Right forelimb (tissue), 1 donor: Measurements from ENCODE around the gene HEBP1.

ENCODE experiments used
- DNase-seq: peaks from one replicate; pipeline ENCODE4 v3.0.0-alpha.2; 2018

The HEBP1 gene

DNA sequence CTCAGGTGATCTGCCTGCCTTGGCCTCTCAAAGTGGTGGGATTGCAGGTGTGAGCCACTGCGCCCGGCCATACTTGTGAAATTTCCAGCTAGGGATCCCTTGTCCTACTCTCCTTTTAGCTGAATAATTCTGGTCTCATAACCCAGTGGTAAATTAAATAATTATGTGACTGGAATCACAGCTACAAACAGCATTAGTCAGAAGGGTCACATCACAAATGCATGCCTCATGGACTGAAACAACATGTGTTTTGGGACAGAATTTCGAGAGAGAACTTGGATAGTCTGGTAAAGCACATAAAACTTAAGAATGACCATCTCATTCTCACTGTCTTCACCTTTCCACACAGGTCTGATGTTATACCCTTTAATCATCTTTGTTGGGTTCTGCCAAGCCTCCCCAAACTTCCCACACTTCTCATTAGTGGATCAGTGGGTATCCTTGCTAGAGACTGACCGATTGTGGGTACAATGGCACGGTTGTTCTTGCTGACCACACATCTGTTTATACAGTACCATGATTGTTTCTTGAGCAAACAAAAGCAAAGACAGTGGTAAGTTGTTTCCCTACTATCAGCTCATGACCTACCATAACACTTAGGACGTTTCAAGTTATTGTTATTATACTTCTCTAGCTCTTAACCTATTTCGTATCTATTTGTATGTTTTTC, 53.2 kb downstream of the HEBP1 start:
- no peak for DNase-seq

DNA sequence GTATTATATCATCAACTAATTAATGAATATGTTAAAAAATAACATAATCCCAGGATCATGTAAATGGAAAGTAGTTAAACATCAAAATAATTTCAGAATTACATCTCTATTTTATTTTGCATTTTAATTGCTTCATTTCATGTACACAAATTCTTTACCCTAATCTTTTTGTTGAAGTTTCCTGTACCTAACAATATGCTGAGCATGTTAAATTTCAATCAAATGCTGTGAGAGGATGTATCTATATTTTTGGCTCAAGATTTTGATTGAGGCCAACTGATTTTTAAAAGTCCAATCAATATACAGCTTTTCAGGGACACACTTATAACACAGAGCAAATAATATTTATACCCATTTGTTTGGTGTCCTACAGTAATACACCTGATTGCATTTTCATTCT, 54.5 kb downstream of the HEBP1 start:
- no peak for DNase-seq

DNA sequence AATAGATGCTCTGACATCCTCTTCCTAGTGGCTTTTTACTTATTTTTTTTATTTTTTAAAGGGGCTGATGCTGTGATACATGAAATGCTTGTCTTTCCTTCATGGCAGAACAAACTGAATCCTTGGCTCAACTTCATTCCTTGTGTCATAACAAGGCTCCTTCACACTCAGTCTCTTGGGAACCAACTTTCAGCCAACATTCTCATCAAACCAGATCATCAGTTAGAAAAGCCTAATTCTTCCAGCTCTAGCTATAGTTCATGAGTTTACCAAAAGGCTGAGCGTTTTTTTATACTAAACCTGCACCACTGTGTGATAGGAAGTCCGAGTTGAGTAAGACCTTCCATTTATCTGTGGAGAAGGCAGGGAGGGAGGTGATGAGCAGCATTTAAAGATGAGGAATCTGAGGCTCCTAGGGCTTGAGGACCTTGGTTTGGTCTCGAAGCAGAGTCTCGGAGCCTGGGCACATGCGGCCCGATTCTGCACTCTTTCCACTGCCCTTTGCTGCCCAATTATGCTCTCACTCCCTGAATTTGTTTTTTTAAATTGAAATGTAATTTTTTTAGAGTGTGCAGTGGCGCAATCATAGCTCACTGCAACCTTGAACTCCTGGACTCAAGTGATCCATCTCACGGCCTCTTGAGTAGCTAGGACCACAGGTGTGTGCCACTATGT, 56.3 kb downstream of the HEBP1 start:
- no peak for DNase-seq

DNA sequence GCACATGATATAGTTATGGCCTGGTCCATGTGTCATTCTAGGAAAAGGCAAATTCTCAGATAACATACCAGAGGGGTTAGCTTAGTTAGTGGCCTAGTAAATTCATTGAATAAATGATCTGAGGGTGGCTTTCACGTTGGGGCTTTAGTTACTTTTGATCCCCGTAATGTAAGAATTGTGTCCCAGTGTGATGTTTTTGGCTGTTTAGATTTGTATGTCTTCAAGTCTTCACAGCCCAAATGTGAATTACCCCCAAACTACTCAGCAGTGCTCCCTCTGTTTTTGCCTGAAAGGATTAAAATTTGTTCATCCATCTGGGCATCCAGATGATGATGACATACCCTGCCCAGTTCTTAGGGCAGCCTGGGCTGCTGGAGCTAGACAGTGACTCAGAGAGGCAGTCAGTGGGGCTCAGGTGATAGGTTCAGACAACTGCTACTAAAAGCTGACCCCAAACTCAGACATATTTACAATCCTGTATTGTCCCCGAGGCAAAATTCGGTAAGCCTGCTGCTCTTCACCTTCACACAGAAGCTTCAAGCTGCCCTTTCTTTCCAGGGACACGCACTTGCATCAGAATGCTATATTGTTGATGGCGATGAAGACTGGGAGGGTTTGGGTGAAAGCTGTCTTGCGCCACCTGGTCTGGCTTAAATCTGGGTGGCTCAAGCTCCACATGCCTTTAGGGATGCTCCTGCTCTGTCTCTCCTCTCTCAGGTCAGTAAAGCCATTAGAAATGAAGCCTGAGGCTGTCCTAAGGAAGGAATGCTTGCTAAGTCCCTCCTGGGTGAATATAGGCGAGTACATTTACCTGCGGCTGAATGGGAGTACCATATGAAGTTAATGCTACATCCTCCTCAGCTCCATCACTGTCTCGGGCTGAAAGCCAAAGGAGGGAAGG, 58.4 kb downstream of the HEBP1 start:
- DNase-seq = no peak

DNA sequence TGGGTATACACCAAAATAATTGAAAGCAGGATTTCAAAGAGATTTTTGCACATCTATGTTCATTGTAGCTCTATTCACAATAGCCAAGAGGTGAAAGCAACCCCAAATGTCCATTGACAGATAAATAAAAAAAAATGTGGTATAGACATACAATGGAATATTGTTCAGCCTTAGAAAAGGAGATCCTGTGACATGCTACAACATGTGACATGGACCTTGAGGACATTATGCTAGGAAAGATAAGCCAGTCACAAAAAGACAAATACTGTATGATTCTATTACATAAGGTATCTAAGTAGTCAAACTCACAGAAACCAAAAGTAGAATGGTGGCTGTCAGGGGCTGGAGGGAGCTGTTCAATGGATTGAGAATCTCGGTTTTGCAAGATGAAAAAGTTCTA, 60.2 kb downstream of the HEBP1 start:
- no peak for DNase-seq

DNA sequence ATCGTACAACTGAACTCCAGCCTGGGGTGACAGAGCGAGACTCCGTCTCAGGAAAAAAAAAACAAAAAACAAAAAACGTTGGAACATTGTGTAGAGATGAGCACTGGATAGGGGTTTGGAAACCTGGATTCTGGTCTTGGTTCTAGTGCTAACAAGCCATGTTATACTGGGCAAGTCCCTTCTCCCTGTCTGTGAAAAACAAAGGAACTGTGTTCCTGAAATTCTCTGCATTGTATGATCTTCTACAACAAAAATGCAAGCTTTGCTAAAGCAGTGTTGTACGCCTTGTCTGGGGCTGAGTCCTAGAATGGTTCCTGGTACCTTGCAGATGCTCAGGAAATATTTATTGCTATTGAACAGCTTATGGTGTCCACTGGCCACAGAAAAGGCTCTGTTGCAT, 61.5 kb downstream of the HEBP1 start:
- DNase-seq = no peak

DNA sequence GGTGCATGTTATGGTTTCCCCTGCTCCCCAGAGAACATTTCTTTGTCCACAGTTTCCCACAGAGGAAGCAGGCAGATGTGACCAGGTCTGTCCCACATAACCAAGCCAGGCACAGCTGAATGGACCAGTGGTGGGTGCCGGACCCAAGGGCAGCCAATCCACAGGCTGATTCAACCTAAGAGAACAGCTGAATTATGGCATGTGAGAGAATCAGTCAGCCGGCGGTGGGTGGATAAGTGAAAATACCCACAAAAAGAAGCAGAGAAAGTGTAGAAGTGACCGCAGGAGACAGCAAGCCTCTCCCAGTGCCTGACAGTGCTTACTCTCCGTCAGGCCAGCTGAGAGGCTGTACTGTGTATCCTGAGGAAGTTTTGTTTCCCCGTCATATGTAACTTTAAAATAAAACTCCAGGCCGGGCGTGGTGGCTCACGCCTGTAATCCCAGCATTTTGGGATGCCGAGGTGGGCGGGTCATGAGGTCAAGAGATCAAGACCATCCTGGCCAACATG, 63.0 kb downstream of the HEBP1 start:
- DNase-seq = no peak

DNA sequence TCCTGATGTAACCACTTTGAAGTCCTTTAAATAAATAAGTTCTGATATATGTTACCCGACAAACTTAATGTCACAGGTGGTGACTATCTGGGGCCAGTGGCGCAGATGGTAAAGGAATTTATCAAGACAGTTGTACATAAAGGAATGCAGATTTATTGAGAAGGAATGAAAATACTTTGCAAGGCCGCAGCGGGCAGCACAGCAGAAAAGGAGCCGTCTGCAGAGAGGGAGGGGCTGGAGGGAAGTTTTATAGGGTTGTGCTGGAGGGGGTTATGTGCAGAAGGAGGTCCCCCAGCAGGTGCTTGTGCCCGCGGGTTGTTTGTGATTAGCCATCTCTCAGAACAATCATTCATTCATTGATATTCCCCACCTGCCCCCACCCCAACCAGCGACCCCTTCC, 65.5 kb downstream of the HEBP1 start:
- DNase-seq = no peak

DNA sequence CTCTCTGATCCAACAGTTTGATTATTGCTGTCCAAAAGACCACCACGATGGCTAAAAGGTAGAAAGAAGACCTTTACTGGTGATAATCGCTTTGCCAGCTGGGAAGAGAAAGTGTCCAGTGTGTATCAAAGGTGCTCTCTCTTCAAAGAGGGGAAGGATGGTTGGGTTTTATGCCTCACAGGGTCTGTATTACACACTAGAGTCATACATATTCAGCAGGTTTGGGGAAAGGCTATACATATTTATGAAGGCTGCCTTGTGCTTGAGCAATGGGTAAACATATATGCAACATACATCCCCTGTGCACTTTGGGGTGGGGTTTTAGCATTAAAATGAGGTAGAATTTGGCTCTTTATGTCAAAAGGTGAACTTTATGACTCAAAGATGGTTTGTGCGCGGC, 66.3 kb downstream of the HEBP1 start:
- DNase-seq = no peak

DNA sequence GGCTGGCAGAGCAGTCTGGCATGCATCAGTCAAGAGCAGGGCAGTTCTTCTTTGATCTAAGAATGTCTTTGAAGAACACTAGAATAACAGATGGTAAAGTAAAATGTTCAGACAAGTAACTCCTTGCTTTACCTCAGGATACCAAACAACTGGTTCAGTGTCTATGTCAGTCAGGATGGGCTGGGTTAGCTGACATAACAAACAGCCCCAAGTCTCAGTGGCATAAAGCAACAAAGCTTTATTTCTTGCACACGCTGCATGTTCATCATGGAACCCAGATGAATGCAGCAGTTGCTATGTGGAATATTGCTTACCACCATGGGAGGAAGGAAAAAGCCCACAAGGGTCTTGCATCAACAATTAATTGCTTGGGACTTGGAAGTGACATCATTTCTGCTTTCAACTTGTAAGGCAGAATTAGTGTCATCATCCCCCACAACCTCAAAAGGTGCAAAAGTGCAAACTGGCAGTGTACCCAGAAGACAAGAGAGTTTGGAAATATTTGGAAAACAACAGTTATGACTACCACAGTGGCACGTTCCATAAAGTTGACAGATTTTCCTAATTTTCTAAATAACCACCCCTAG, 69.3 kb downstream of the HEBP1 start:
- DNase-seq = no peak

DNA sequence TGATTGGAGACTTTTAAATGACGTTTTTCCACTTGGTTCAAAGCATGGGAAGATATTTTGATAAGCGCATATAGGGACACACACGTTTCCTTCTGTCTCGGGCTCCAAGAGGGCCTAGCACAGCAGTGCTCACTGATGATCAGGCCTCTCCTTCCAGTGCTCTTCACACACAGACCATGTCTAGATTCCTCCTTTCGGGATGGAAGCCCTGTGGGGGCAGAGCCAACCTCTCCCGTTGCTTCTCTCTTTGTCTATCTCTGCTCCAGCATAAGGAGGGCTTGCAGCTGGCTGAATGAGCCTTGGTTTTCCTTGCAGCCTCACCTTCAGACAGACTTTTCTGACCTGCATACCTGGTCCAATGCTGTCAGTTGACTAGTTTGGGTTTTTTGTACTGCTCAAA, 70.4 kb downstream of the HEBP1 start:
- DNase-seq = no peak

DNA sequence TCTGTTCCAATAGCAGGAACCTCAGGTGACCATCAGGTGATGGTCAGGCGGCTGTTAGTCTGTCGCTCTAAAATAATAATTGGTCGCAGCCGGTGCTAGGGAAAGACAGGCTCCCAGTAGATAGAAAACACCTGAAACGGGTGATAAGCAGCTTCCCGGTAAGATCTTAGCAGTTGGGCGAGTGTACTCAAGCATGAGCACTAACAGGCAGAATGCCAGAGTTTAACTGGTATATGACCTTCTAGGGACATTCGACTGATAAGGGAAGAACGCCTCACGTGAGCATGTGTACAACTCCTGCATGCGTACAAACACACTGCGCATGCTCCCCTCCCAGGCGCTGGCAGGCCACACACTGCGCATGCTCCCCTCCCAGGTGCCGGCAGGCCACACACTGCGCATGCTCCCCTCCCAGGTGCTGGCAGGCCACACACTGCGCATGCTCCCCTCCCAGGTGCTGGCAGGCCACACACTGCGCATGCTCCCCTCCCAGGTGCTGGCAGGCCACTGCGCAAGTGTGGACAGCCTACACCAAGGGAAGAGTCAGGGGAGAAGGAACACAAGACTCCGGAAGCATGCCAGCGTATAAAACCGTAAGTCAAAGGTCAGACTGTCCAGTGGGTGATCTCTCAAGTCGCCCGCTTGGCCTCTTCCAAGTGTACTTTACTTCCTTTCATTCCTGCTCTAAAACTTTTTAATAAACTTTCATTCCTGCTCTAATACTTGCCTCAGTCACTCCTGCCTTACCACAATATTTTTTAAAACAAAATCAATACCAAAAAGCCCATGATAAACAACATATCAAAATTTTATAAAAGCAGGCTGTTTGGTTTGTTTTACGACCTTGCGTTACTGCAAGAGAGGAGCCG, 72.6 kb downstream of the HEBP1 start:
- DNase-seq = no peak

DNA sequence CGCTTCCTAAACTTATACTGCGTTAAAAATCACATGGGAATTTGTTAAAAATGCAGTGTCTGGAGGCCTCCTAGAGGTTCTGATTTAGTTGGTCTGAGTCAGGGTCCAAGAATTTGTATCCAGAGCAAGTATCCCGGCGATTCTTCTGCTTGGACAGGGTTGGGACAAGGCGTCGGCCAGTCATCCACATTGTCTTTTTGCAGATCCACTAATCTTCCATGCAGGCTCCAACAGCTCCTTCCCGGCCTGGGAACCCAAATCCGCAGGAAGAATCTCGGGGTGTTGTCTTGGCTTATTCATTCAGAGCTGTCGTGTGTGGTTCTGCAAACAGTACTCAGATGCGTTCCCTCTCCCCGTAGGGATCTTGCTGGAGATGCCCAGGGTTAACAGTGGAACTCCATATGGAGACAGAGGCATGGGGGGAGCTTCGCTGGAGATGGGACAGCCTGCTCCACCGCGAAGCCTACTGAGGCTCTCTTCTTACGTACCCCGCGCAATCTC, 73.4 kb downstream of the HEBP1 start:
- no peak for DNase-seq

DNA sequence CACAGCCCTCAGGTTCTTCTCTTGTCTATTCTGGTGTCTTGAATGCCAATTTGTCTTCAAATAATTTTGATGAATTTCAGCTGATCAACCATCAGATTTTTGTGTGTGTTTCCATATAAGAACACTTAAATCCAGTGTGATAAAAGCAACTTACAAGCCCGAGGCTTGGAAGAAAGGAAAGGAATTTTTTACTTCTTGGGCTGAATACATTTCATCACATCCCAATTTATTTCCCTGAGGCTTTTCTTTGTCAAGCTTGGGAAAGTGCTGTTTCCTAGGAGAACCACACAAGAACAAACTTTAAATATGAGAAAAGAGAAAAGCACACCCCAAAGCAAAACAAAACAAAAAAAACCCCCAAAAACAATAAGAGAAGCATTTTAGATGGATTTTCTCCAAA, 74.7 kb downstream of the HEBP1 start:
- no peak for DNase-seq
